Measurements from ENCODE around the gene SSH3.

The SSH3 gene

GRCh38 chr11:67279589-67280340, 23.6 kb upstream of the SSH3 start:
- DNase-seq, result no peak

- DNase-seq, result no peak
Observed at GRCh38 chr11:67280341-67280787, 23.0 kb upstream of the SSH3 start.

DNA sequence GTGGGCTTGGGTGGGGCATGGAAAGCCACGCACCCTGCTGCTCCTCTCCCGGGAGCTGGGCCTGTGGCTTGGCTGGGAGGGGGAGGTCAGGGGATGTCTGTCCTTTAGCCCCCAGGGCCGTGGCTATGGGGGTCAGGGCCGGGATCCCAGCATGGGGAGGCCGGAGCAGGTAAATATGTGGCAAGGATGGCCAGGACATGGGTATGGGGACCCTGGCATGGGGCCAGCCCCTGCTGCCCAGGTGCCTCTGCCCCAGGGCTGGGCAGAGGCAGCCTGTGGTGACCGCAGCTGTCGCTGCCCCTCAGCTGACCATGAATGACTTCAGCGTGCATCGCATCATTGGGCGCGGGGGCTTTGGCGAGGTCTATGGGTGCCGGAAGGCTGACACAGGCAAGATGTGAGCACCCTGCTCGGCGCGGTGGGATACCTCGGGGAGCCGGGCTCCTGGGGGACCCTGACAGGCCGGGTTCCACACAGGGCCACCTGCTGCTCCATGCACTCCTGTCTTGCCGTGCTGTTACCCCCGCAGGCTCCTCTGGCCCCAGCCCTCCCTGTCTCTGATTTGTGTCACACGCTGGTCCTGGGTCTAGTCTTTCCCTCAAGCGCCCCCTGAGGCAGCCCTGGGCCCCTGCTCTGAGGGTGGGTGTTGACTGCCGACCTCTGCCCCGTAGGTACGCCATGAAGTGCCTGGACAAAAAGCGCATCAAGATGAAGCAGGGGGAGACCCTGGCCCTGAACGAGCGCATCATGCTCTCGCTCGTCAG, 22.4 kb upstream of the SSH3 start:
- DNase-seq, result no peak

GRCh38 chr11:67281552-67282150, 21.7 kb upstream of the SSH3 start:
- no peak for DNase-seq

DNA sequence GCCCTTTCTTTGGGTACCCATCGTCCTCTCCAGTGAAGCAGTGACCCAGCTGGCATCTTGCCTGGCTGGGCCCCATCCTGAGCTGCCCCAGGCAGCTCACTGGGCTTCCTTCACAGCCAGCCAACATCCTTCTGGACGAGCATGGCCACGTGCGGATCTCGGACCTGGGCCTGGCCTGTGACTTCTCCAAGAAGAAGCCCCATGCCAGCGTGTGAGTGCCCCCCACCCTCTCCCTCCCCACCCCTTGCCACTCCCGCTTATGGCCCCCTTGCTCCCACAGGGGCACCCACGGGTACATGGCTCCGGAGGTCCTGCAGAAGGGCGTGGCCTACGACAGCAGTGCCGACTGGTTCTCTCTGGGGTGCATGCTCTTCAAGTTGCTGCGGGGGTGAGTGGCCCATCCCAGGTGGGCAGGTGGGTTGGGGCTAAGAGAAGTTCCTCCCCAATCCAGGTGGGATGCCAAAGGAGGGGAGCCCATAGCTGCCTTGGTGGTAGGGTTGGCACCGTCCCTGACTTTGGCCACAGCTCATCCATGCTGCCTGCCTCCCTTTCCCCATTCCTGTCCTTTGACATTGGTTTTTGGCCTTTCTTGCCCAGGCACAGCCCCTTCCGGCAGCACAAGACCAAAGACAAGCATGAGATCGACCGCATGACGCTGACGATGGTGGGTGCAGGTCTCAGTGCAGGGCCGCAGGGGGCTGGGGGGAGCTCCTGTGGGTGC, 21.0 kb upstream of the SSH3 start:
- no peak for DNase-seq

GRCh38 chr11:67282876-67283371, 20.4 kb upstream of the SSH3 start:
- DNase-seq, result no peak

DNA sequence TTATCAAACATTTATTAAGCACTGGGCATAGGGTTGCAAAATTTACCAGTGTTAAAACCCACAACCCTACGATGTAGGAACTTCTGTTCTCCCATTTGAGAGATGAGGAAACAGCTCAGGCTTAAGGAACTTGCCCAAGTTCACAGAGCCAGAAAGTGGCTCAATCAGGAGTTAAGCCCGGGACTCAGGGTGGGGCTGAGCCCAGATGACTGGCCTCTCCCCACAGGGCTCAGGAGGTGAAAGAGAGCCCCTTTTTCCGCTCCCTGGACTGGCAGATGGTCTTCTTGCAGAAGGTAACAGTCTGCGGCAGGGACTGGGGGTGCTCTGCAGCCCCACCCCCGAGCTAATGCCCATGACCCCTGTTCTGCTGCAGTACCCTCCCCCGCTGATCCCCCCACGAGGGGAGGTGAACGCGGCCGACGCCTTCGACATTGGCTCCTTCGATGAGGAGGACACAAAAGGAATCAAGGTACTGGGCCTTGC, 19.8 kb upstream of the SSH3 start:
- DNase-seq, result no peak

- DNase-seq, result no peak
Observed at GRCh38 chr11:67284811-67285540, 18.4 kb upstream of the SSH3 start.

GRCh38 chr11:67285541-67286498, 17.5 kb upstream of the SSH3 start:
- no peak for DNase-seq

DNA sequence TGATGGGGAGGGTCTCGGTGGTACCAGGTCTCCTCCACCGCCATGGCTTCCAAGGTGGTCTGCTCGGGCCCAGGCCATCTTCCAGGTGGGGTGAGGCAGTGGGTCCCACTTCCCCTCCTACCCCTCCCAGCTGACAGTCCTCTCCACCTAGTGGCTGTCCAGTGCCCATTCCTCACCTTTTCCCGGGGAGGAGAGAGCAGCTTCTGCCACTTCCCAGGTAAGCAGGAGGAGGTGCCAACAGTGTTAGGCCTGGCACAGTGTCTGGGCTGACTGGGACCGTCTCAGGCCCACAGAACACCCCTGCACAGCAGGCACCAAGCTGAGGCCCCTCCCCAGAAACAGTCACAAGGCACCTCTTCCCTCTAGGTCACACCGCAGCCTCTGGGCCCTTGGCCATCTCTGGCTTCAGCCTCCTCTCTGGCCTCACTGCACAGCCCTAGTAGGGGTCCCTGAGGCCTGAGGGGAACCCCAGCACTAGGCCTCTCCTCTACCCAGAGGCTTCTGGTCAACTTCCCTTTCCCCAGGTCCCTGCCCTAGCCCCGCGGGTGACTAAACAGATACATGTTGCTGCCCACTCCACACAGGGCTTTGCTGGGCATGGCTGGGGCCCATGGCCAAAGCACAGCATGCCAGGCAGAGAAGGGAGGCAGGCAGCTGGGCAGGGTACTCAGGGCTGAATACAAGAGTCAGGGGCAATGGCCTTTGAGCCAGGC, 16.6 kb upstream of the SSH3 start:
- DNase-seq, result peak in 7 of 56 donors; percentile 21 to 44 (median 33)

- no peak for DNase-seq
Observed at GRCh38 chr11:67287355-67288197, 15.8 kb upstream of the SSH3 start.

GRCh38 chr11:67288198-67288451, 15.2 kb upstream of the SSH3 start:
- peak in 1 of 56 donors; percentile 54 for DNase-seq

DNA sequence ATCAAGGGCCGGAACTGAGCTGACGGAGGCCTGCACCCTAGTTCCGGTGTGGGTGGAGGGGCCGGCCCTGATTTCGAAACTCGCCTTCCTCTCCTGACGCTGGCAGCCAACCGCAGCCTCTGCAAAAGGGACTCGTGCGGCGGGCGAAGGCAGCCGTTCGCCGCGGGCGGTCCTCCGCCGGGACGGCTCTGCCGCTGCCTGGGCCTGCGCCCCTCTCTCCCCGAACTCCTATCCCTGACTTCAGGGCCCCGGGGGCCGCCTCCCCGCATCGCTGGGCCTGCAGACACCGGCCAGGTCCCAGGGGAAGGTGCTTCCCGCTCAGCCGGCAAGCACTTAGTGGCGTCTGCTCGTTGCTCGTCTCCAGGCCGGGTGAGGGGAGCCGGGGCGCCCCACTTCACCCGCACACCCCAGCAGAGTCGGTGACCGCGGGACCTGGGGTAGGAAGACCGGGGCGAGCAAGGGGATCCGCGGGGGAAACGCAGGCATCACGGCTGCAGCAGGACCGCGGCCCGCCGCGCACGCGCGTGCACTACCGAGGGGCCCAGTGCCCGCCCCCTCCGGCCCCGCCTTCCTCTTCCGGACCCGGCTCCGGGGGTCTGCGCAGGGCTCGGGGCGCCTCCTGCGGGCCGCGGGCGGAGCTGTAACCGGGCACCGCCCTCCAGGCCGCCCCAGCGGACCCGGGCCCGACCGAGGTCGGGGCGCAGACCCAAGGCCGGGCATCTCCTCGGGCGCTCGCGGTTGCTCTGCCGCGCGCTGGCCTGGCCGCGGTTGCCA, 14.7 kb upstream of the SSH3 start:
- peak in 54 of 56 donors; percentile 28 to 93 (median 76) for DNase-seq

GRCh38 chr11:67289226-67289650, 14.1 kb upstream of the SSH3 start, which contains the start of gene ANKRD13D:
Gene ANKRD13D (plus strand): TSS chr11:67289303. CDS start chr11:67289461, 158 bp downstream.
- DNase-seq, result peak in 4 of 56 donors; percentile 59 to 79 (median 67)

DNA sequence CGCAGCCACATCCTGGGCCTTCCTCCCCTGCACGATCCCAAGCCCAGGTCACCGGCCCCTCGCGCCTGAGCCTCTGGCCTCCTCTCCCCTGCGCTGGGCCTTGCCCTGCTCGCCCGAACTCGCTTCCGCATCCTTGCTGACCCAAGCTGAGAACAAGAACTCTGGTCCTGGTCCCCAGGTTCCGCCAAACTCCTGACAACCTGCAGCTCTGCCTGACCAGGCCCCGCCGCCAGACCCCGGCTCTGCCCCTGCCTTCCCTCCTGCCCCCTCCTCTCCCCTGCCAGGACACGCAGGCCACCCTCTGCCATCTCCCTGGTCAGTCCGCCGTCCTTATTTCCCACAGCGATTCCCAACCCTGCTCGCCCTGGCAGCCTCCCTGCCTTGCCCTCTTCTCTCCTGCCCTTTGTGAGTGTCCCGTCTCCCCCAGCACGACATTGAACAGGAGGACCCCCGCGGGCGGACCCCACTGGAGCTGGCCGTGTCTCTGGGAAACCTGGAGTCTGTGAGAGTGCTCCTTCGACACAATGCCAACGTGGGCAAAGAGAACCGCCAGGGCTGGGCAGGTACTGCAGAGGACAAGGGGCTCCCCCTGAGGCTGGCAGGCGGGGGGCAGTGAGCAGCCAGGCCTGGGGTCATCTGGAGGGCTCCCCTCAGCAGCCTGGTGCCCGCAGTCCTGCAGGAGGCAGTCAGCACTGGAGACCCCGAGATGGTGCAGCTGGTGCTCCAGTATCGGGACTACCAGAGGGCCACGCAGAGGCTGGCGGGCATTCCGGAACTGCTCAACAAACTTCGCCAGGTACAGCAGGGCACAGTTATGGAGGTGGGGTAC, 13.5 kb upstream of the SSH3 start:
- peak in 3 of 56 donors; percentile 49 to 59 (median 58) for DNase-seq

DNA sequence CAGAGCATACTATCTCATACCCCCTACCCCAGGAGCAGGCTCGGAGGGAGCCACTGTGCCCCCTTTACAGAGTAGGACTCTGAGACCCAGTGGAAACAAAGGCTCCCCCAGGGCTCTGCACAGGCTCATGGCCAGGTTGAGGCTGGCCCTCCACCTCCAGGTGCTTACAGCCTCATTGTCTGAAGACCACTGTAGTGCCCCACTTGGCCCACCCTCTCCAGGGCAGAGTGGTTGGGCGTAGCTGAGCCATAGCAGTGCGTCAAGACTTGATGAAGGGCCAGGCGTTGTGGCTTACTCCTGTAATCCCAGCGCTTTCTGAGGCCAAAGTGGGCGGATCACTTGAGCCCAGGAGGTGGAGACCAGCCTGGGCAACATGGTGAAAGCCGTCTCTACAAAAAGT, 12.5 kb upstream of the SSH3 start:
- DNase-seq, result no peak

All from nucleus accumbens (tissue), 56 donors.